GM19239 (cell line): Measurements from ENCODE around the gene RAB27A.
"Not testable (repeated sequence)": the region's sequence is repeated elsewhere in the genome, so short reads cannot be mapped to it uniquely, and the experiment has no call there.

Experiments used
- DNase-seq: peaks from one replicate; pipeline ENCODE4 v3.0.0; 2011; ENCODE audit warnings: low spot score; ENCODE audit not compliant: insufficient read length
- FAIRE-seq: peaks from 2 replicates; lab custom pipeline; 2011; peaks lifted over from hg19 to GRCh38; lab: Jason Lieb, UNC

RAB27A gene

GRCh38 chr15:55283379-55284147, 6.0 kb downstream of the RAB27A start:
- no peak for DNase-seq
- no peak for FAIRE-seq

- DNase-seq (no peak), FAIRE-seq (no peak)
Measured at GRCh38 chr15:55282284-55282833, 7.3 kb downstream of the RAB27A start.

DNA sequence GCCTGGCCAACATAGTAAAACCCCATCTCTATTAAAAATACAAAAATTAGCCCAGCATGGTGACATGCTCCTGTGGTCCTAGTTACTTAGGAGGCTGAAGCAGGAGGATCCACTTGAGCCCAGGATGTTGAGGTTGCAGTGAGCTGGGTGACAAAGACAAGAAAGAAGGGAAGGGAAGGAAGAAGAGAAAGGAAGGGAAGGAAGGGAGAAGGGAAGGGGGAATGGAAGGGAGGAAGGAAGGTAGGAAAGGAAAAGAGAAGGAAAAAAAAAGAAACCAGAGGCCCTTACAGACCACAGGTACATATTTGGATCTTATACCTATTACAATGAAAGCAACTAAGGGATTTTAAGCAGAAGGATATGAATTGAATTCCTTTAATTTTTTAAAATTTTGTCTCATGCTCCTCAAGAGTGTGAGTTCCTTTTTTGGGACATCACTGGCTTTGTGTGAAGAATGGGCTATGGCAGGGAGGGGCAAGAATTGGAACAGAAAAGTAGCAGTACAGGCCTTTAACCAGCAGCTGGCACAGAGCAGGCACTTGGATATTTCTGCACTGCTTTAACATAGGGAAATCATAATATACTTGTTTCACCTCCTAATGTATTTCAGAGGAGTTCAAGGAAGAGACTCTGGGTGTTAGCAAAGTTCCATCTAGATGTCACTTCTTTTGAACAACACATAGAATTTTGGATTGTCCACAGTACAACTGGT, 7.9 kb downstream of the RAB27A start:
- FAIRE-seq (no peak), DNase-seq (no peak)

DNA sequence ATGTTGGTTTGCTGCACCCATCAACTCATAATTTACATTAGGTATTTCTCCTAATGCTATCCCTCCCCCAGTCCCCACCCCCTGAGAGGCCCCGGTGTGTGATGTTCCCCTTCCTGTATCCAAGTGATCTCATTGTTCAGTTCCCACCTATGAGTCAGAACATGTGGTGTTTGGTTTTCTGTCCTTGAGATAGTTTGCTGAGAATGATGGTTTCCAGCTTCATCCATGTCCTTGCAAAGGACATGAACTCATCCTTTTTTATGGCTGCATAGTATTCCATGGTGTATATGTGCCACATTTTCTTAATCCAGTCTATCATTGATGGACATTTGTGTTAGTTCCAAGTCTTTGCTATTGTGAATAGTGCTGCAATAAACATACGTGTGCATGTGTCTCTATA, 9.0 kb downstream of the RAB27A start:
- not testable (repeated sequence) for DNase-seq, FAIRE-seq

GRCh38 chr15:55279746-55280351, 9.8 kb downstream of the RAB27A start:
- FAIRE-seq (peak; percentile 100), DNase-seq (no peak)

- DNase-seq (no peak), FAIRE-seq (peak; percentile 45)
Measured at GRCh38 chr15:55279100-55279745, 10.4 kb downstream of the RAB27A start.

DNA sequence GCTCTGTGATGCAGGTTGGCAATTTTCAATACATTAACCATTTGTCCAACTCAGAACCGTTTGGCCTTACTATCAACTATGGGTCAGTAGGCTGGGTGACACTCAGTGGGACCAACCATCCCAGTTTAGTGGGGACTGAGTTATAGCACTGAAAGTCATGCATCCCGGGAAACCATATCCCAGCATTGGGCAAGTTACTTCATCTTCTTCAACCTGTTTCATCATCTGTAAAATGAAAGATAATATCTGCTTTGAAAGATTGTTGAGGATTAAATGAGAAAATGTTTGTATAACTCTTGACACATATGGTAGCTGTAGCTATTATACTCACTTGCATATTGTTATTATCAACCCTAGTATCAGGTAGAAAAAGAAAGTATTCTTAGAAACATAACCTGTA, 11.9 kb downstream of the RAB27A start:
- no peak for FAIRE-seq

DNA sequence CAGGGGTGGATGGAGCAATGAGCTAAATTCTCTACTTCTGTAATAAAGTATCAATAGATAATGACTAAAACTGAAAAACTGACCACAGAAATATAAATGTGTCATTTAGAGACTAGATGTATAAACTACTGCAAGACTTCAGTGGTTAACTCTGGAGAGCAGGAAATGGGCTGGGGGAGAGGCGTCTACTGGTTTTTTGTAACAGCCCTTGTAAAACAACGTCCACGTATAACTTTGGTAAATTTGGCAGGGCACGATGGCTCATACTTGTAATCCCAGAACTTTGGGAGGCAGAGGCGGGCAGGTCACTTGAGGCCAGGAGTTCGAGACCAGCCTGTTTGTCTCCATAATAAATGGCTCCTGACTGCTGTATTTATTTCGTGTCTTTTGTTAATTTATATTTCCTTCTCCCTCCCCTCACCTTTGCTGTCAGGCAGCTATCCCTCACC, 12.5 kb downstream of the RAB27A start:
- FAIRE-seq: peak; percentile 85
- DNase-seq: no peak

More for the DNA sequence above, 11.9 kb downstream of the RAB27A start:
- no peak for DNase-seq

- DNase-seq (no peak), FAIRE-seq (peak; percentile 56)
Measured at GRCh38 chr15:55276324-55276723, 13.3 kb downstream of the RAB27A start.

- DNase-seq (no peak), FAIRE-seq (no peak)
Measured at GRCh38 chr15:55270291-55270690, 19.3 kb downstream of the RAB27A start.

DNA sequence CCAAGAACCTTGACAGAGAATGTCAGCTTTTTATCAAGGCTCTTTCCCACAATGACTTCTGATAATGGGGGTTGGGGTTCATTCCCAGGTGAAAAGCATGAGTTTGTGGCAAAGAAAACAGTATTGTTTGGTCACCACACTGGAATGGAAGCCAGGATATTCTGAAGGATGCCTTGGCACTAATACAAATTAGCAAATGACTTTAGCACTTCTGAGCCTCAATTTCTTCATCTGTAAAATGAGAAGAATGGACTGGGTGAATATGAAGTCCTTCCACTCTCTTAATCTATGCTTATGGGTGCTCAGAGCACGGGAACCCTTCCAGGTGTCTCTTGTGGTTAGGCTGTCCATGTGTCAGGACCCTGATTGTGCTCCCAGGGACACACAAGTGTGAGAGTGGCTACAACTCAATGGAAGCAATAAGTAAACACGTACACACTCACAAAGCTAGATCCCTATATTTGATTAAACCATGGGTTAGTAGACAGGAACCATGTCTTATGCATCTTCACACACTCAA, 21.4 kb downstream of the RAB27A start:
- DNase-seq (no peak), FAIRE-seq (no peak)

DNA sequence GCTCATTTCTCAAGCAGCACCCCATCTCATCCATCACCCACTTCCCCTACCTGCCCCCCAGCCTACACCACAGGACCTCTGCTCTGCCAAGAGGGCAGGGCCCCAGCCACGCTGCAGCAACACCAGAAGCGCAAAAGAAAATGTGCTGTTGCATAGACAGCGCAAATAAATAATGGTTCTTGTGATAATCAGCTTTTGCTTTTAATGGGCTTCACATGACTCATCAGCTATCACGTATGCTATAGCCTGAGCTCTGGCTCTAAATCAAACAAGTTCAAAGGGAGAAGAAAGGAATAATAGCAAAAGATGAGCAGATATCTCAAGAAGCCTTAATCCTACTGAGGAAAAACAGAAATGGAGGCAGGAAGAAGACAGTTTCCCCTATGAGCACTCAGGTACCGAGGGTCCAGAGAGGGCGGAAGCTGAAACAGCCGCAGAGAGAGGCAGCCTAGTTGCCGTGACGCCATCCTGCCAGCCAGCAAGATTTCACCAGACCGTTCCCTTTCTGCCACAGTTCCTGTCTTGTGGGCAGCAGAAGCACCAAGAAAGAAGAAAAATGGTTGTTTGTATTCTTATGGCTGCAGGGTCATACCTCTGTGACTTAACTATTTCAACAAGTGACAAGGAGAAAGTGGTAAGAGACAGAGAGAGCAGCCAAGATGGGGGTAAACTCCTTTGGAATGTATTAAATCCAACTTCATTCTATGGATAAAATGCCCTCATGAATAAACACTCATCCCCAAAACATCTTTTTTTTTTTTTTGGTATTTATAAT, 22.0 kb downstream of the RAB27A start:
- no peak for DNase-seq
- FAIRE-seq: peak; percentile 86

DNA sequence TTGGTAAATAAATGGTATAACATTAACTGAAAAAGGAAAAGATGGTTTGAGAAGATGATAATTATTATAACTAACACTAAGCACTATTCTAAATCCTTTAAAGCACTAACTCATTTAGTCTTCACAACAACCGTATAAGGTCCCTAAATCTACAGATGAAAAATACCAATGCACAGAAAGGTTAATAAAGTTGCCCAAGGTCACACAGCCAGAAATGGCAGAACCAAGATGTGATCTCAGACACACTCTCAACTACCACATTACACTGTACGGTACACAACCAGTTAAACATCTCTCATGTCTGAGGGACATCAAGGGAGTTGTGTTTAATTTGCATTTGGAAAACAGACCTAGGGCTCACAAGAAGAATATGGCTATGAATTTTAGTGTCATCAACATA, 23.1 kb downstream of the RAB27A start:
- DNase-seq (no peak), FAIRE-seq (no peak)

- FAIRE-seq: no peak
- DNase-seq: no peak
Measured at GRCh38 chr15:55260562-55261131, 29.0 kb downstream of the RAB27A start.

- DNase-seq: no peak
- no peak for FAIRE-seq
Measured at GRCh38 chr15:55257938-55258337, 31.7 kb downstream of the RAB27A start.

- FAIRE-seq: no peak
Measured at GRCh38 chr15:55257012-55257670, 32.5 kb downstream of the RAB27A start.

DNA sequence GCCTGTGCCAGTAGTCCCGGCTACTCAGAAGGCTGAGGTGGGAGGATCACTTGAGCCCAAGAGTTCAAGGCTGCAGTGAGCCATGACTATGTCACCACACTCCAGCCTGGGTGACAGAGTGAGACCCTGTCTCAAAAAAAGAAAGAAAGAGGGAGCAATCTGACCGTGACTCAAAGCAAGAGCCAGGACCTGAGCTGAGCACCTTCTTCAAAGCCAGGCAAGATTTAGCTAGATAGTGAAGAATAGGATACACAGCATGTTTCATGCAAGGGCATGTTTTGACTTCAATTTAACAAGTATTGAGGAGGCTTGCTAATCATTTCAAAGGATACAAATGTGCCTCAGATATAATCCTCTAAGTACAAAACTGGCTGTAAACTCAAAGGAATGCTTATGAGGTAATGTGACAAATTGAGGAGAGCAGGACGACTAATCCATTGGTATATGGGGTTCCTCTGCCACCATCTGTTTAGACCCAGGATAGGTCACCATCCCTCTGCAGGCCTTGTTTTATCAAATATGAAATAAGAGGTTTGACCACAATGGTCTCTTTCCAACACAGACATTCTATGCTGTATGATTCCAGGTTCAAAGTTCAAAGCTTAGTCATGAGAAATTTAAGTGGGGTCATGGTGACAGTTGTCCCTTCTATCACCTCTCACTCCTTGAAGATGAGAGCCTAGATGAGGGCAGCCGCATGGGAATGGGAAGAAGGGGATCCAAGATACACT, 33.2 kb downstream of the RAB27A start:
- FAIRE-seq (no peak), DNase-seq (no peak)

More at GRCh38 chr15:55257012-55257670, 32.5 kb downstream of the RAB27A start:
- no peak for DNase-seq

GRCh38 chr15:55255714-55256113, 33.9 kb downstream of the RAB27A start:
- FAIRE-seq (peak; percentile 8), DNase-seq (no peak)
